HEK293 (cell line): Measurements from ENCODE around the gene PROSER2.
A peak's percentile ranks its signal among the peaks of the same experiment; 100 is the strongest.

Experiments used
- CTCF ChIA-PET: fragments of 350-600 bp; formaldehyde crosslinking; extraction: SDS; loops from one replicate; lab custom pipeline; 2021; ENCODE audit warnings: antibody characterized with exemption; lab: Yijun Ruan, JAX
- POLR2A ChIA-PET: fragments of 300-600 bp; formaldehyde crosslinking; extraction: SDS; loops from one replicate; lab custom pipeline; 2020; ENCODE audit warnings: antibody characterized with exemption, inconsistent platforms; lab: Yijun Ruan, JAX
- H3K27ac ChIP-seq: fragments of 200-500 bp; sonication (Bioruptor generic); 2 replicates; pipeline ENCODE4 v1.5.1; 2014; ENCODE audit warnings: low read depth, low read length, control low read depth, inconsistent platforms; ENCODE audit errors: extremely low read depth
- H3K36me3 ChIP-seq, 2 experiments: fragments of 200-500 bp in 1 of 2; sonication (Bioruptor generic) in 1 of 2; 1 replicate in 1 of 2; 2 replicates in 1 of 2; pipeline ENCODE4 v1.5.1; 2014 to 2017; ENCODE audit warnings: inconsistent platforms in 2 of 2, low read length in 2 of 2; ENCODE audit not compliant: control insufficient read depth in 2 of 2, insufficient read depth in 1 of 2
- H3K4me1 ChIP-seq: fragments of 200-500 bp; sonication (Bioruptor generic); 2 replicates; pipeline ENCODE4 v1.5.1; 2014; ENCODE audit warnings: mild to moderate bottlenecking, low read length, inconsistent platforms; ENCODE audit not compliant: control insufficient read depth, insufficient read depth
- H3K4me3 ChIP-seq: 2 replicates; pipeline ENCODE4 v1.5.1; 2011; ENCODE audit warnings: low read depth, mild to moderate bottlenecking, control low read depth, low read length, moderate library complexity
- H3K9me3 ChIP-seq: fragments of 200-500 bp; sonication (Bioruptor generic); 2 replicates; pipeline ENCODE4 v1.5.1; 2014; ENCODE audit warnings: low read depth, low read length, inconsistent platforms; ENCODE audit not compliant: control insufficient read depth, insufficient read depth
- GLI4 ChIP-seq: fragments of 450-650 bp; formaldehyde crosslinking; IDR thresholded peaks from 2 replicates; pipeline ENCODE4 v1.5.1; 2016; ENCODE audit warnings: missing biosample characterization, missing genetic modification characterization
- GLIS1 ChIP-seq: fragments of 450-650 bp; formaldehyde crosslinking; IDR thresholded peaks from 2 replicates; pipeline ENCODE4 v1.5.1; 2016; ENCODE audit warnings: missing biosample characterization, missing genetic modification characterization
- SCRT2 ChIP-seq: fragments of 450-650 bp; formaldehyde crosslinking; IDR thresholded peaks from 2 replicates; pipeline ENCODE4 v1.5.1; 2016; ENCODE audit warnings: missing biosample characterization, missing genetic modification characterization
- SETDB1 ChIP-seq: IDR thresholded peaks from one replicate; pipeline ENCODE4 v1.6.1; 2017; ENCODE audit warnings: mild to moderate bottlenecking, low read length, moderate library complexity, mixed read lengths; ENCODE audit not compliant: insufficient read length
- SP7 ChIP-seq: fragments of 450-650 bp; formaldehyde crosslinking; IDR thresholded peaks from 2 replicates; pipeline ENCODE4 v1.5.1; 2016; ENCODE audit warnings: missing biosample characterization, missing genetic modification characterization
- YY2 ChIP-seq: fragments of 450-650 bp; formaldehyde crosslinking; IDR thresholded peaks from 2 replicates; pipeline ENCODE4 v1.5.1; 2016; ENCODE audit warnings: missing biosample characterization, missing genetic modification characterization
- ZBTB17 ChIP-seq: fragments of 450-650 bp; formaldehyde crosslinking; IDR thresholded peaks from 2 replicates; pipeline ENCODE4 v1.5.1; 2016; ENCODE audit warnings: missing biosample characterization, missing genetic modification characterization
- ZBTB48 ChIP-seq: fragments of 450-650 bp; formaldehyde crosslinking; IDR thresholded peaks from 2 replicates; pipeline ENCODE4 v1.5.1; 2016; ENCODE audit warnings: missing biosample characterization, missing genetic modification characterization
- ZFP37 ChIP-seq: fragments of 450-650 bp; formaldehyde crosslinking; IDR thresholded peaks from 2 replicates; pipeline ENCODE4 v1.5.1; 2016; ENCODE audit warnings: missing biosample characterization, missing genetic modification characterization
- ZNF140 ChIP-seq: fragments of 450-650 bp; formaldehyde crosslinking; IDR thresholded peaks from 2 replicates; pipeline ENCODE4 v1.5.1; 2016; ENCODE audit warnings: missing biosample characterization, missing genetic modification characterization
- ZNF146 ChIP-seq: fragments of 450-650 bp; formaldehyde crosslinking; IDR thresholded peaks from 2 replicates; pipeline ENCODE4 v1.5.1; 2016; ENCODE audit warnings: missing biosample characterization, missing genetic modification characterization
- ZNF184 ChIP-seq: fragments of 450-650 bp; IDR thresholded peaks from 2 replicates; pipeline ENCODE4 v1.5.1; 2018; ENCODE audit warnings: missing biosample characterization, mild to moderate bottlenecking, missing genetic modification characterization
- ZNF214 ChIP-seq: fragments of 450-650 bp; formaldehyde crosslinking; IDR thresholded peaks from 2 replicates; pipeline ENCODE4 v1.5.1; 2017; ENCODE audit warnings: missing biosample characterization, mild to moderate bottlenecking, missing genetic modification characterization, borderline replicate concordance
- ZNF248 ChIP-seq: fragments of 450-650 bp; formaldehyde crosslinking; IDR thresholded peaks from 2 replicates; pipeline ENCODE4 v1.5.1; 2017; ENCODE audit warnings: missing biosample characterization, missing genetic modification characterization
- ZNF341 ChIP-seq: fragments of 450-650 bp; formaldehyde crosslinking; IDR thresholded peaks from 2 replicates; pipeline ENCODE4; 2016; ENCODE audit warnings: low read depth, missing biosample characterization, missing genetic modification characterization
- ZNF626 ChIP-seq: fragments of 450-650 bp; sonication (Bioruptor Pico); formaldehyde crosslinking; IDR thresholded peaks from 2 replicates; pipeline ENCODE4 v1.5.1; 2018; ENCODE audit warnings: missing biosample characterization, missing genetic modification characterization, inconsistent platforms
- ZNF654 ChIP-seq: fragments of 450-650 bp; formaldehyde crosslinking; IDR thresholded peaks from 2 replicates; pipeline ENCODE4 v1.5.1; 2016; ENCODE audit warnings: low read depth, missing biosample characterization, missing genetic modification characterization
- TF ChIP-seq, protein P1 (sequence below): fragments of 450-650 bp; formaldehyde crosslinking; IDR thresholded peaks from 2 replicates; pipeline ENCODE4 v1.5.1; 2017; ENCODE audit warnings: missing biosample characterization, missing genetic modification characterization
- TF ChIP-seq, protein P2 (sequence below): fragments of 450-650 bp; formaldehyde crosslinking; IDR thresholded peaks from 2 replicates; pipeline ENCODE4 v1.5.1; 2017; ENCODE audit warnings: missing biosample characterization, missing genetic modification characterization

The PROSER2 gene

DNA sequence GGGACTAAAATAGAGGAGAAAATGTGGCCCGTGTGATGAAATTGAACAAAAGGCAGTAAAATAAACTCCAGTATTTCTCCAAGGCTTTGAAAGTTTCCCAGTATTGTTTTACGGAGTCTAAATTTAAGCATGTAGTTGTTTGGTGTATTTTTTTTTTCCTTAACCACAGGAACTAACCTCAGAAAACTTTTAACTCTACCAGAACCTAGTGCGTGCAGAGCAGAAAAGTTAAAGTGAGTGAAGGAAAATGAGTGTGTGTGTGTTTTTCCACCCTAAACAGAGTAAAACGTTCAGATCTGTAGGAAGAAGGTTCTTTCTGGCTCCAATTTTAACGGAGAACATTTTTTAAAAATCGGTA is 812 bp downstream of the PROSER2 start (continued):
- TF ChIP-seq, protein P1, sequence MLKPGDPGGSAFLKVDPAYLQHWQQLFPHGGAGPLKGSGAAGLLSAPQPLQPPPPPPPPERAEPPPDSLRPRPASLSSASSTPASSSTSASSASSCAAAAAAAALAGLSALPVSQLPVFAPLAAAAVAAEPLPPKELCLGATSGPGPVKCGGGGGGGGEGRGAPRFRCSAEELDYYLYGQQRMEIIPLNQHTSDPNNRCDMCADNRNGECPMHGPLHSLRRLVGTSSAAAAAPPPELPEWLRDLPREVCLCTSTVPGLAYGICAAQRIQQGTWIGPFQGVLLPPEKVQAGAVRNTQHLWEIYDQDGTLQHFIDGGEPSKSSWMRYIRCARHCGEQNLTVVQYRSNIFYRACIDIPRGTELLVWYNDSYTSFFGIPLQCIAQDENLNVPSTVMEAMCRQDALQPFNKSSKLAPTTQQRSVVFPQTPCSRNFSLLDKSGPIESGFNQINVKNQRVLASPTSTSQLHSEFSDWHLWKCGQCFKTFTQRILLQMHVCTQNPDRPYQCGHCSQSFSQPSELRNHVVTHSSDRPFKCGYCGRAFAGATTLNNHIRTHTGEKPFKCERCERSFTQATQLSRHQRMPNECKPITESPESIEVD (tag by site-specific recombination), result peak; percentile 86
- no peak for TF ChIP-seq GLI4 (tag by site-specific recombination)

DNA sequence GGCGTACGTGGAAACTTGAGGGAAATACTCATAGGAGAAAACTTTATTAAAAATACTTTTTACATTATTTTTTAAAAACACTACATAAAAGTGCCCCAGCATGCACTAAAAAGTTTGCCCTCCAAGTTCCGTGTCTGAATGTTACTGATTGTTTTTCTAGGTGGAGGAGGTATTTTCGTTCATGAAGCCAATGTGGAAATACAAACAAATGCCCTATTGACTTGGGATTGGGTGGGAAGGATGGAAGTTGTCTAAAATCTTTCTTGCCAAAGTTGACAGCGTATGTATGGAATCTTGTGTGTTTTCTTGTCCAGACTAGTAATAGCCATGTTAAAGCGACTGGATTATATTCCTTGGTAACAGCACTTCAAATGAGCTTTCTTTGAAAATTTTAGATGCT is 1.2 kb downstream of the PROSER2 start:
- Histone ChIP-seq H3K36me3 (no peaks in the 10 kb centered on the region), H3K4me3 (peak overlapping the region; percentile 90), H3K9me3 (no peaks in the 10 kb centered on the region), H3K27ac (no peak overlapping the region), H3K4me1 (peaks cover 14% of the 10 kb centered on the region)
- CTCF ChIA-PET, result no interaction called here
- POLR2A ChIA-PET, result no interaction called here
- TF ChIP-seq ZNF214, result no peak
- no peak for TF ChIP-seq SP7 (tag by site-specific recombination)
- no peak for TF ChIP-seq ZNF626 (tag by site-specific recombination)
- TF ChIP-seq, protein P2, sequence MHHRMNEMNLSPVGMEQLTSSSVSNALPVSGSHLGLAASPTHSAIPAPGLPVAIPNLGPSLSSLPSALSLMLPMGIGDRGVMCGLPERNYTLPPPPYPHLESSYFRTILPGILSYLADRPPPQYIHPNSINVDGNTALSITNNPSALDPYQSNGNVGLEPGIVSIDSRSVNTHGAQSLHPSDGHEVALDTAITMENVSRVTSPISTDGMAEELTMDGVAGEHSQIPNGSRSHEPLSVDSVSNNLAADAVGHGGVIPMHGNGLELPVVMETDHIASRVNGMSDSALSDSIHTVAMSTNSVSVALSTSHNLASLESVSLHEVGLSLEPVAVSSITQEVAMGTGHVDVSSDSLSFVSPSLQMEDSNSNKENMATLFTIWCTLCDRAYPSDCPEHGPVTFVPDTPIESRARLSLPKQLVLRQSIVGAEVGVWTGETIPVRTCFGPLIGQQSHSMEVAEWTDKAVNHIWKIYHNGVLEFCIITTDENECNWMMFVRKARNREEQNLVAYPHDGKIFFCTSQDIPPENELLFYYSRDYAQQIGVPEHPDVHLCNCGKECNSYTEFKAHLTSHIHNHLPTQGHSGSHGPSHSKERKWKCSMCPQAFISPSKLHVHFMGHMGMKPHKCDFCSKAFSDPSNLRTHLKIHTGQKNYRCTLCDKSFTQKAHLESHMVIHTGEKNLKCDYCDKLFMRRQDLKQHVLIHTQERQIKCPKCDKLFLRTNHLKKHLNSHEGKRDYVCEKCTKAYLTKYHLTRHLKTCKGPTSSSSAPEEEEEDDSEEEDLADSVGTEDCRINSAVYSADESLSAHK, result no peak
- no peak for TF ChIP-seq ZNF248 (tag by site-specific recombination)
- TF ChIP-seq ZNF654 (tag by site-specific recombination), result no peak
- TF ChIP-seq ZNF184 (tag by site-specific recombination), result no peak
- no peak for TF ChIP-seq ZBTB48 (tag by site-specific recombination)
- no peak for TF ChIP-seq SETDB1
- no peak for TF ChIP-seq ZNF140 (tag by site-specific recombination)

DNA sequence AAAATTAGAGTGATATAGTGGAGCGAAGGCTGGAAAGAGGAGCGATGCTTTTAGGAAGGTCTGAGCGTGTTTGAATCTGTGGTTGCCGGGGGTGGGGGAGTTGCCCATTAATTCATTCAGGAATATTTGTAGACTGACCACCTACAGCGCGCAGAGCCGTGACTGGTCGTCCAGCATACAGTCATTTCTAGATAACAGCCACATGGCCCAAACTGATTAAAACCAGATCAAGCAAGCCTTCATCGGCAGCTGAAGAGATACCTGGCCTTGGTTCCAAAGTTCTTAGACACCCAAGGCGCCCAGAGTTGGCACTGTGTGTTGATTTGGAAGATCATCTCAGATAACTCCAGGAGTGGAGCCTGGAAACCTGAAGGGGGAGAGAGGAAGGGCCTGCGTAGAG is 1.7 kb downstream of the PROSER2 start:
- TF ChIP-seq ZNF341 (tag by site-specific recombination), result peak; percentile 14; the same call in 1 of the 2 replicates
- TF ChIP-seq ZBTB17 (tag by site-specific recombination), result peak; percentile 53; the same call in 1 of the 2 replicates
- no peak for TF ChIP-seq YY2 (tag by site-specific recombination)
- TF ChIP-seq GLIS1 (tag by site-specific recombination), result peak; percentile 34; the same call in 1 of the 2 replicates
- Histone ChIP-seq H3K4me1 (peaks cover 14% of the 10 kb centered on the region), H3K9me3 (no peaks in the 10 kb centered on the region), H3K36me3 (no peaks in the 10 kb centered on the region), H3K4me3 (peak overlapping the region; percentile 90), H3K27ac (no peak overlapping the region)
- POLR2A ChIA-PET, result no interaction called here
- CTCF ChIA-PET, result no interaction called here

DNA sequence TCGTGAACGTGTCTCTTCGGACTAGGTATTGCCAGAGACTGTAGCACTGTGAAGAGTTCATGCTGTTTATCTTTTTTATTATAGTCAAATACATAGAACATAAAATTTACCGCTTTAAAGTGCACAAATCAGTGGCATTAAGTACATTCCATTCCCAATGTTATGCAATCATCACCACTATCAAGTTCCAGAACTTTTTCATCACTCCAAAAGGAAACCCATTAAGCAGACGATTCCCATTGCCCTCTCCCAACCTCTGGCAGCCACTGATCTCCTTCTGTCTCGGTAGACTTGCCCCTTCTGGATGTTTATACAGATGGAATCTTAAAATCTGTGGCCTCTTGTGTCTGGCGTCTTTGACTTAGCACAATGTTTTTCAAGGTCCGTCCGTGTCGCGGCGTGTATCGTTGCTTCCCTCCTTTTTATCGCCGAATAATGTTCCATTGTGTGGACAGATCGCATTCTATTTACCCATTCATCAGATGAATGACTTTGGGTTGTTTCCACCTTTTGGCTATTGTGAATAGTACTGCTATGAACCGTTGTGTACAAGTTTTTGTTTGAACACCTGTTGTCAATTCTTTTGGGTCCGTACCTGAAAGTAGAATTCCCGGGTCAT is 2.7 kb downstream of the PROSER2 start:
- H3K4me1 ChIP-seq, result peaks cover 22% of the 10 kb centered on the region

More for the DNA sequence above, 2.7 kb downstream of the PROSER2 start:
- H3K9me3 ChIP-seq, result no peaks in the 10 kb centered on the region
- H3K27ac ChIP-seq, result no peak overlapping the region
- ChIA-PET POLR2A (no interaction called here), CTCF (no interaction called here)
- H3K36me3 ChIP-seq, result no peaks in the 10 kb centered on the region
- no peak overlapping the region for H3K4me3 ChIP-seq
- peak; percentile 85 for TF ChIP-seq ZNF146 (tag by site-specific recombination)
- TF ChIP-seq SCRT2 (tag by site-specific recombination), result 0 out of 2 replicates have a peak, but pooled peaks have one; percentile 35
- TF ChIP-seq ZFP37 (tag by site-specific recombination), result no peak
